GM18517 (cell line): ENCODE data around the gene GCH1.

Experiments used
- ATAC-seq: cut with Tn5 transposase; IDR thresholded peaks from one replicate; pipeline ENCODE4 v1.9.1; 2021; ENCODE audit warnings: mild to moderate bottlenecking, moderate library complexity; ENCODE audit not compliant: unreplicated experiment

The GCH1 gene

GRCh38 chr14:54829486-54830224, 73.0 kb downstream of the GCH1 start:
- no peak for ATAC-seq

GRCh38 chr14:54828037-54828436, 74.6 kb downstream of the GCH1 start:
- ATAC-seq = no peak

GRCh38 chr14:54823757-54824549, 78.7 kb downstream of the GCH1 start:
- no peak for ATAC-seq

GRCh38 chr14:54822685-54823084, 79.9 kb downstream of the GCH1 start:
- ATAC-seq = no peak

- no peak for ATAC-seq
Observed at GRCh38 chr14:54818201-54819133, 84.2 kb downstream of the GCH1 start.

GRCh38 chr14:54817506-54817905, 85.1 kb downstream of the GCH1 start:
- ATAC-seq = no peak

DNA sequence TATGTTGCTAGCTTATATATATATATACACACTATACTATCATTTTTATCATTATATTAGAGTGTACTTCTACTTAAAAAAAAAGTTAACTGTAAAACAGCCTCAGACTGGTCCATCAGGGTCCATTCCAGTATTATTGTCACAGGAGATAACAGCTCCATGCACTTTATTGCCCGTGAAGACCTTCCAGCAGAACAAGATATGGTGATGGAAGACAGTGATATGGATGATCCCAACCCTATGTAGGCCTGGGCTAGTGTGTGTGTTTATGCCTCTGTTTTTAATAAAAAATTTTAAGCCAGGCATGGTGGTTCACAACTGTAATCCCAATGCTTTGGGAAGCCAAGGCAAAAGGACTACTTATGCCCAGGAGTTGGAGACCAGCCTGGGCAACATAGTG, 86.2 kb downstream of the GCH1 start:
- no peak for ATAC-seq

DNA sequence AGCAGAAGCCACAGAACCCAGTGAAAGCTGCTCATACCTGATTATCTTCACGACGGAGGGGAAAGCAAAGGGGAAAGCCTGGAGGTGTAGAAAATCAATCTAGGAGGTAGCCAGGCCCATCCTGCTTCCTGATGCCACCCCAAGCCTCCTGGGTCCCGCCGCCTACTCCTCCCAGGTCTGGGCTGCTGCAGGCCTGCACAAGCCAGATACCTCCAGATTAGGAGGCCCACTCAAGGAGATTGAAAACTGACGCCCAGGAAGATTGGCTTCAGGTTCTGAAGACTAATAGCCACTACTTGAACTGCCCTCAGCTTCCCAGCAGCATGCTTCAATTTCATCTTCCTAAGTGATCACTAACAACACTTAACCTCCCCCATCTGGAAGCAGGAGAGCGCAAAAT, 87.1 kb downstream of the GCH1 start:
- no peak for ATAC-seq

- no peak for ATAC-seq
Observed at GRCh38 chr14:54815016-54815415, 87.6 kb downstream of the GCH1 start.

DNA sequence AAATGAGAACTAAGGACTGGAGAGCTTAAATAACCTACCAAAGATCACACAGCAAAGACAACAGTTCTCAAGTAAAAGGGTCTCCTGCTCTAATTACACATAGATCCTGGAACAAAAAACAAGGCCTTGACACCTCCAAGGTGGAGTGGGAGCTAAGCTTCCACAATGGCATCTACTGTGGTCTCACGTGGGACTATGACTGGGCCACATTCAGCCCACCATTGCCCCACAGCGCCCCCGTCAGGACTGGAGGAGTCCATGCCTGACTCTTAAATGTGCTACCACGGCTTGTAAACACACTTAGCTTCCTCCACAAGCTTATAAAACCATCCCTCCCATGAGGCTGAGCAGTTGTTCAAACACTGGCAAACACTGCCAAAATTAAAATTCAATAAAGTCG, 88.5 kb downstream of the GCH1 start:
- ATAC-seq = no peak

GRCh38 chr14:54813081-54813480, 89.5 kb downstream of the GCH1 start:
- no peak for ATAC-seq

- ATAC-seq = no peak
Observed at GRCh38 chr14:54812617-54813016, 90.0 kb downstream of the GCH1 start.

- ATAC-seq = no peak
Observed at GRCh38 chr14:54809767-54810166, 92.9 kb downstream of the GCH1 start.

GRCh38 chr14:54808326-54809161, 94.1 kb downstream of the GCH1 start:
- no peak for ATAC-seq

DNA sequence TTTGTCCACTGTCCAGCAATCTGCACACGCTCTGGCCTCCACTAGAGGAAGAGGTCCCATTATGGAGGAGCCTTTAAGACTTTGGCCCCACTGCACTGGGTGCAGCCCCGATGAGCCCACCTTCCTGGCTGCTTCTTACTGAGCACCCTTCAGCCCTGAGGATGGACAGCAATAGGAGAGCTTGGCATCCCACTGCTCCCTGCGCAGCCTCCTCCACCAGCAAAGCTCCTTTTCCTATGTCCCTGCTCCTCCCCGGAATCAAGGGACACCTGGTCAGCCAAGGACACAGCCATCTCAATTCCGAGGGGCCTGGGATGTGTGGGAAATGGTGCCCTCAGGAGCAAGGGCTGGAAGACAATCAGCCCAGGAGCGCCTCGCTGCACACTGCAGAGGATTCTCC, 94.7 kb downstream of the GCH1 start:
- ATAC-seq = no peak

- ATAC-seq = no peak
Observed at GRCh38 chr14:54807428-54807827, 95.2 kb downstream of the GCH1 start.

DNA sequence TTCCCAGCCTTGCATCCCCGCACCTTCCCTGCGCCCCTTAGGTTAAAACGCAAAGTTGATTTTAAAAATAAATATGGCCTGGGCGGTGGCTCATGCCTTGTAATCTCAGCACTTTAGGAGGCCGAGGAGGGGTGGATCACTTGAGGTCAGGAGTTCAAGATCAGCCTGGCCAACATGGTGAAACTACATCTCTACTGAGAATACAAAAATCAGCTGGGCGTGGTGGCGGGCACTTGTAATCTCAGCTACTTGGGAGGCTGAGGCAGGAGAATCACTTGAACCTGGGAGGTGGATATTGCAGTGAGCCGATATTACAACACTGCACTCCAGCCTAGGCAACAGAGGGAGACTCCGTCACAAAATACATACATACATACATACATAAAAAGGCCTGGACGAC, 96.0 kb downstream of the GCH1 start:
- no peak for ATAC-seq

- no peak for ATAC-seq
Observed at GRCh38 chr14:54805445-54806322, 96.9 kb downstream of the GCH1 start.

GRCh38 chr14:54805070-54805444, 97.6 kb downstream of the GCH1 start:
- ATAC-seq = no peak
